PC-3 (cell line): ENCODE results near the gene ST6GALNAC3. TPM values are rescaled to one million over a fixed set of nuclear protein-coding genes. Genes with fewer than 3 reads are reported as not detected.
"Not testable (repeated sequence)": the region's sequence is repeated elsewhere in the genome, so short reads cannot be mapped to it uniquely, and the experiment has no call there.

Experiments used
- ATAC-seq: fragments of 200-7000 bp; cut with Tn5 transposase; 2 replicates; pipeline ENCODE4 v1.9.1; 2020; ENCODE audit warnings: mild to moderate bottlenecking, moderate library complexity
- BruUV-seq: library from RNA; stranded (reverse); fragments of 400-500 nt; replicated peaks from 2 replicates; lab custom pipeline; 2021; lab: Mats Ljungman, UMichigan
- CTCF ChIA-PET: fragments of 300-600 bp; sonication (Branson Sonifier 250); formaldehyde crosslinking; loops from one replicate; lab custom pipeline; 2022; ENCODE audit warnings: antibody characterized with exemption; lab: Charles Lee
- POLR2A ChIA-PET: fragments of 300-600 bp; sonication (Branson Sonifier 250); formaldehyde crosslinking; loops from one replicate; lab custom pipeline; 2022; ENCODE audit warnings: antibody characterized with exemption; ENCODE audit not compliant: unreplicated experiment; lab: Charles Lee
- DNase-seq: peaks from one replicate; pipeline ENCODE4 v3.0.0-alpha.2; 2015
- H2AFZ ChIP-seq: fragments of 300-600 bp; sonication (generic); 2 replicates; pipeline ENCODE4 v1.6.0; 2016; ENCODE audit warnings: antibody characterized with exemption, low read length
- H3F3A ChIP-seq: fragments of 300-600 bp; sonication (generic); one replicate; pipeline ENCODE4 v1.6.0; 2017; ENCODE audit warnings: antibody characterized with exemption, low read length, control low read depth, mild to moderate bottlenecking; ENCODE audit not compliant: unreplicated experiment
- H3K27ac ChIP-seq: fragments of 300-600 bp; sonication (generic); 2 replicates; pipeline ENCODE4 v1.5.1; 2016; ENCODE audit warnings: mild to moderate bottlenecking, low read length
- H3K27me3 ChIP-seq: fragments of 300-600 bp; sonication (generic); 2 replicates; pipeline ENCODE4 v1.6.1; 2016; ENCODE audit warnings: low read length, mixed read lengths
- H3K36me3 ChIP-seq: fragments of 300-600 bp; sonication (generic); 2 replicates; pipeline ENCODE4 v1.6.1; 2016; ENCODE audit warnings: low read depth, mixed run types, low read length, mixed read lengths
- H3K4me1 ChIP-seq: fragments of 300-600 bp; sonication (generic); 2 replicates; pipeline ENCODE4 v1.5.1; 2016; ENCODE audit warnings: low read length; ENCODE audit not compliant: insufficient read depth
- H3K4me2 ChIP-seq: fragments of 300-600 bp; sonication (generic); 2 replicates; pipeline ENCODE4 v1.6.0; 2016; ENCODE audit warnings: low read length
- H3K4me3 ChIP-seq: fragments of 300-600 bp; sonication (generic); 2 replicates; pipeline ENCODE4 v1.5.1; 2016; ENCODE audit warnings: mild to moderate bottlenecking, low read length, mixed read lengths
- H3K79me2 ChIP-seq: fragments of 300-600 bp; sonication (generic); 2 replicates; pipeline ENCODE4 v1.6.1; 2017; ENCODE audit warnings: low read length, mixed read lengths
- H3K9ac ChIP-seq: fragments of 300-600 bp; sonication (generic); 2 replicates; pipeline ENCODE4 v1.6.0; 2016; ENCODE audit warnings: mild to moderate bottlenecking, low read length
- H3K9me2 ChIP-seq: fragments of 300-600 bp; sonication (generic); replicated peaks from 2 replicates; pipeline ENCODE4 v1.6.1; 2016; ENCODE audit warnings: mixed run types, low read length, mixed read lengths
- H3K9me3 ChIP-seq: fragments of 300-600 bp; sonication (generic); 2 replicates; pipeline ENCODE4 v1.6.1; 2016; ENCODE audit warnings: low read length, mixed read lengths
- H4K20me1 ChIP-seq: fragments of 300-600 bp; sonication (generic); 2 replicates; pipeline ENCODE4 v1.6.1; 2016; ENCODE audit warnings: low read length, mixed read lengths
- EZH2 ChIP-seq: fragments of 300-600 bp; sonication (generic); IDR thresholded peaks from one replicate; pipeline ENCODE4 v1.6.1; 2017; ENCODE audit warnings: antibody characterized with exemption, mild to moderate bottlenecking, low read length; ENCODE audit not compliant: unreplicated experiment
- EZH2phosphoT487 ChIP-seq: fragments of 300-600 bp; sonication (generic); IDR thresholded peaks from 2 replicates; pipeline ENCODE4 v1.6.1; 2018; ENCODE audit warnings: mild to moderate bottlenecking, antibody characterized with exemption, low read length, borderline replicate concordance
- intact Hi-C: fragments of 100-400 bp; cut with micrococcal nuclease; formaldehyde crosslinking; loops from 2 replicates; pipeline ENCODE4 v1.9.0; 2023
- total RNA-seq: library from RNA; depleted of rRNA; stranded (reverse); fragments of >200 nt; gene quantifications from 2 replicates; pipeline ENCODE4 v1.2.3, GENCODE V29; 2014
- TF ChIP-seq, protein P1 (sequence below): fragments of 300-600 bp; sonication (generic); conservative IDR thresholded peaks from 2 replicates; pipeline ENCODE4 v1.5.1; 2017; ENCODE audit warnings: antibody characterized with exemption, low read depth, mild to moderate bottlenecking, low read length

The ST6GALNAC3 gene
- total RNA-seq, 1 experiment from 2014 or later = not detected

DNA sequence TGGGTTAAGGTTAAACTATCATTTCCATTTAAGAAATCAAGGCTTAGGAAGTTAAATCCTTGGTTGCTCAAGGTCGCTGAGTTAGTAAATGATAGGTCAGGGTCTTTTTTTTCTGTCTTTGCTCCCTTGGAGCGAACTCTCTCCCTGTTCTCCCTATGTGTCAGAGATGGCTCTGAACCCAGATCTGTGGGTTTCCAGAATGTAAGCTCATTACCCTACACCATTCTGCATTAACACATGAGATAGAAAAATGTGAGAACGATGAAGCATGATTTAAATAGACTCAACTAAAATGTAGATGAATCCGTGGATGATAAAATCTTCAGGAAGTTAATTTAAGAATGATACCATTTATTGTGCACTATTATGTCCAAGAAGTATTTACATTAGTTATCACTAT, 25.0 kb upstream of the ST6GALNAC3 start:
- Histone ChIP-seq H3F3A (no peaks in the 10 kb centered on the region), H2AFZ (no peak overlapping the region), H3K4me1 (no peaks in the 10 kb centered on the region), H3K9me3 (no peaks in the 10 kb centered on the region), H3K4me2 (no peak overlapping the region), H3K9me2 (no peaks in the 10 kb centered on the region), H3K36me3 (no peaks in the 10 kb centered on the region), H3K27me3 (peaks cover 51% of the 10 kb centered on the region), H3K4me3 (no peak overlapping the region), H4K20me1 (no peaks in the 10 kb centered on the region), H3K79me2 (no peaks in the 10 kb centered on the region), H3K9ac (no peak overlapping the region), H3K27ac (no peak overlapping the region)
- DNase-seq = no peak
- POLR2A ChIA-PET = no interaction called here
- TF ChIP-seq EZH2 = no peak
- TF ChIP-seq, protein P1, sequence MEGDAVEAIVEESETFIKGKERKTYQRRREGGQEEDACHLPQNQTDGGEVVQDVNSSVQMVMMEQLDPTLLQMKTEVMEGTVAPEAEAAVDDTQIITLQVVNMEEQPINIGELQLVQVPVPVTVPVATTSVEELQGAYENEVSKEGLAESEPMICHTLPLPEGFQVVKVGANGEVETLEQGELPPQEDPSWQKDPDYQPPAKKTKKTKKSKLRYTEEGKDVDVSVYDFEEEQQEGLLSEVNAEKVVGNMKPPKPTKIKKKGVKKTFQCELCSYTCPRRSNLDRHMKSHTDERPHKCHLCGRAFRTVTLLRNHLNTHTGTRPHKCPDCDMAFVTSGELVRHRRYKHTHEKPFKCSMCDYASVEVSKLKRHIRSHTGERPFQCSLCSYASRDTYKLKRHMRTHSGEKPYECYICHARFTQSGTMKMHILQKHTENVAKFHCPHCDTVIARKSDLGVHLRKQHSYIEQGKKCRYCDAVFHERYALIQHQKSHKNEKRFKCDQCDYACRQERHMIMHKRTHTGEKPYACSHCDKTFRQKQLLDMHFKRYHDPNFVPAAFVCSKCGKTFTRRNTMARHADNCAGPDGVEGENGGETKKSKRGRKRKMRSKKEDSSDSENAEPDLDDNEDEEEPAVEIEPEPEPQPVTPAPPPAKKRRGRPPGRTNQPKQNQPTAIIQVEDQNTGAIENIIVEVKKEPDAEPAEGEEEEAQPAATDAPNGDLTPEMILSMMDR = no peak
- TF ChIP-seq EZH2phosphoT487 = no peak
- intact Hi-C loops = no loop called here
- CTCF ChIA-PET = no interaction called here
- BruUV-seq = no TSS peak
- ATAC-seq = no peak

DNA sequence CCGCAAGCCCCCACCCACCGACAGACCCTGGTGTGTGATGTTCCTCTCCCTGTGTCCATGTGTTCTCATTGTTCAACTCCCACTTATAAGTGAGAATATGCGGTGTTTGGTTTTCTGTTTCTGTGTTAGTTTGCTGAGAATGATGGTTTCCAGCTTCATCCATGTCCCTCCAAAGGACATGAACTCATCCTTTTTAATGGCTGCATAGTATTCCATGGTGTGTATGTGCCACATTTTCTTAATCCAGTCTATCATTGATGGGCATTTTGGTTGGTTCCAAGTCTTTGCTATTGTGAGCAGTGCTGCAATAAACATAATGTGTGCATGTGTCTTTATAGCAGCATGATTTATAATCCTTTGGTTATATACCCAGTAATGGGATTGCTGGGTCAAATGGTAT, 24.5 kb upstream of the ST6GALNAC3 start:
- intact Hi-C loops, H3F3A ChIP-seq, H4K20me1 ChIP-seq, H3K27ac ChIP-seq, H3K36me3 ChIP-seq, DNase-seq, ATAC-seq, BruUV-seq, H3K9ac ChIP-seq, H3K4me1 ChIP-seq, POLR2A ChIA-PET, H3K4me3 ChIP-seq, H3K9me2 ChIP-seq, CTCF ChIA-PET, H3K79me2 ChIP-seq, H2AFZ ChIP-seq, H3K4me2 ChIP-seq, H3K9me3 ChIP-seq: not testable (repeated sequence)
- H3K27me3 ChIP-seq = peaks cover 46% of the 10 kb centered on the region

GRCh38 chr1:76053021-76053420, 21.5 kb upstream of the ST6GALNAC3 start:
- Histone ChIP-seq H3K4me1 (no peaks in the 10 kb centered on the region), H3K9me2 (no peaks in the 10 kb centered on the region), H4K20me1 (no peaks in the 10 kb centered on the region), H3K27ac (no peak overlapping the region), H3K9me3 (no peaks in the 10 kb centered on the region), H3K27me3 (peaks cover 27% of the 10 kb centered on the region), H3K36me3 (no peaks in the 10 kb centered on the region), H3K9ac (no peak overlapping the region), H3F3A (no peaks in the 10 kb centered on the region), H3K4me2 (no peak overlapping the region), H2AFZ (no peak overlapping the region), H3K4me3 (no peak overlapping the region), H3K79me2 (no peaks in the 10 kb centered on the region)
- BruUV-seq = no TSS peak
- ChIA-PET CTCF (no interaction called here), POLR2A (no interaction called here)
- intact Hi-C loops = no loop called here
- ATAC-seq = no peak
- TF ChIP-seq, protein P1 = no peak
- no peak for TF ChIP-seq EZH2phosphoT487
- no peak for TF ChIP-seq EZH2
- no peak for DNase-seq
